Tongue (tissue), 2 donors: ENCODE results near the gene PRKCA. TPM values are rescaled to one million over a fixed set of nuclear protein-coding genes. Genes with fewer than 3 reads are reported as not detected.
A peak's percentile ranks its signal among the peaks of the same experiment; 100 is the strongest.
"Not testable (repeated sequence)": the region's sequence is repeated elsewhere in the genome, so short reads cannot be mapped to it uniquely, and the experiment has no call there.

Experiments
- DNase-seq: peaks from one replicate; pipeline ENCODE4 v3.0.0-alpha.2; 2015
- total RNA-seq: library from RNA; depleted of rRNA; stranded (reverse); fragments of >200 nt; gene quantifications from one replicate; pipeline ENCODE4 v1.2.3, GENCODE V29; 2014

PRKCA gene
- total RNA-seq, 1 donor from 2014 or later: 8.0 TPM

- DNase-seq: not testable (repeated sequence)
Measured at GRCh38 chr17:66489576-66489975, 187.2 kb downstream of the PRKCA start.

GRCh38 chr17:66491213-66491612 lies 188.8 kb downstream of the PRKCA start:
- no peak for DNase-seq

GRCh38 chr17:66491665-66492064 lies 189.3 kb downstream of the PRKCA start:
- DNase-seq: no peak

- DNase-seq: no peak
Measured at GRCh38 chr17:66492080-66492479, 189.7 kb downstream of the PRKCA start.

- DNase-seq: no peak
Measured at GRCh38 chr17:66492561-66493005, 190.2 kb downstream of the PRKCA start.

GRCh38 chr17:66493283-66494019 lies 191.0 kb downstream of the PRKCA start:
- DNase-seq: no peak

GRCh38 chr17:66494023-66494803 lies 191.8 kb downstream of the PRKCA start:
- no peak for DNase-seq

- DNase-seq: no peak
Measured at GRCh38 chr17:66495035-66495434, 192.6 kb downstream of the PRKCA start.

- no peak for DNase-seq
Measured at GRCh38 chr17:66496306-66496705, 193.9 kb downstream of the PRKCA start.

- no peak for DNase-seq
Measured at GRCh38 chr17:66498580-66498979, 196.2 kb downstream of the PRKCA start.

- no peak for DNase-seq
Measured at GRCh38 chr17:66506641-66507040, 204.2 kb downstream of the PRKCA start.

- peak; percentile 44 for DNase-seq
Measured at GRCh38 chr17:66507103-66507923, 204.9 kb downstream of the PRKCA start.

GRCh38 chr17:66507982-66508760 lies 205.8 kb downstream of the PRKCA start:
- no peak for DNase-seq

GRCh38 chr17:66508896-66509844 lies 206.8 kb downstream of the PRKCA start:
- no peak for DNase-seq

GRCh38 chr17:66509926-66510325 lies 207.5 kb downstream of the PRKCA start:
- DNase-seq: no peak

GRCh38 chr17:66511135-66511534 lies 208.7 kb downstream of the PRKCA start:
- DNase-seq: no peak

- DNase-seq: no peak
Measured at GRCh38 chr17:66514227-66514806, 211.9 kb downstream of the PRKCA start.

GRCh38 chr17:66515974-66516373 lies 213.6 kb downstream of the PRKCA start:
- no peak for DNase-seq

GRCh38 chr17:66517336-66518009 lies 215.1 kb downstream of the PRKCA start:
- DNase-seq: no peak

- no peak for DNase-seq
Measured at GRCh38 chr17:66518108-66518507, 215.7 kb downstream of the PRKCA start.
